OCI-LY3 (cell line): ENCODE data around the gene TPX2.

Experiments
- EZH2phosphoT487 ChIP-seq: fragments of 200-600 bp; shearing (Covaris generic); IDR thresholded peaks from 2 replicates; pipeline ENCODE4 v1.6.1; 2018; ENCODE audit warnings: antibody characterized with exemption, mixed run types, low read depth
- TF ChIP-seq, protein P1 (sequence below): fragments of 200-600, 300-600 bp; sonication (generic); IDR thresholded peaks from 2 replicates; pipeline ENCODE4 v1.5.1; 2014; ENCODE audit warnings: antibody characterized with exemption, low read length, low read depth

DNA sequence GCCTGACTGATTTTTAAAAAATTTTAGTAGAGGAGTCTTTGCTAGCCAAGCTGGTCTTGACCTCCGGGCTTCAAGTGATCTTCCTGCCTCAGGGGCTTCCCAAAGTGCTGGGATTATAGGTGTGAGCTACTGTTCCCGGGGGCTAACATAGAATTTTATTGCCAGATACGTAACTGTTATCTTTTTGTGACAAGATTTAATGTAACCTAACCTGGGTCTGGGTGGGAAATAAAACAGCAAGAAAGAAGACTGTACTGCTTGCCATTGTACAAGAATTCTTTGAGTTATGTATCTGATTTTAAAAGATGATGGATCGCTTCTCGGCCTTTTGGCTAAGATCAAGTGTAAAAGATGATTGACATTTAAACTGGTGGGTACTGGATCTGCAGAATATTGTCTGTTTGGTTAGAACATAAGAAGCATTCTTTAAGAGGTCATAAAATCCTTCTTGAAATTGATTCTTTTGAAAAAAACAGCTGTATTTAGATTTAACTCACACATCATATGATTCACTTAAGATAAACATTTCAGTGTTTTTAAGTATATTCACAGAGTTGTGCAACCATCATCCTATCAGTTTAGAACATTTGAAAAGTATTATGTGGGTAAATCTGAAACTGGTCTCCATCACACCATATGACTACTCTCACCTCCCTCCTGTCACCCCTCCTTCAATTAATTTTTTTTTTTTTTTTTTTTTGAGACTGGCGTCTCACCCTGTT is 21.6 kb downstream of the TPX2 start:
- TF ChIP-seq, protein P1, sequence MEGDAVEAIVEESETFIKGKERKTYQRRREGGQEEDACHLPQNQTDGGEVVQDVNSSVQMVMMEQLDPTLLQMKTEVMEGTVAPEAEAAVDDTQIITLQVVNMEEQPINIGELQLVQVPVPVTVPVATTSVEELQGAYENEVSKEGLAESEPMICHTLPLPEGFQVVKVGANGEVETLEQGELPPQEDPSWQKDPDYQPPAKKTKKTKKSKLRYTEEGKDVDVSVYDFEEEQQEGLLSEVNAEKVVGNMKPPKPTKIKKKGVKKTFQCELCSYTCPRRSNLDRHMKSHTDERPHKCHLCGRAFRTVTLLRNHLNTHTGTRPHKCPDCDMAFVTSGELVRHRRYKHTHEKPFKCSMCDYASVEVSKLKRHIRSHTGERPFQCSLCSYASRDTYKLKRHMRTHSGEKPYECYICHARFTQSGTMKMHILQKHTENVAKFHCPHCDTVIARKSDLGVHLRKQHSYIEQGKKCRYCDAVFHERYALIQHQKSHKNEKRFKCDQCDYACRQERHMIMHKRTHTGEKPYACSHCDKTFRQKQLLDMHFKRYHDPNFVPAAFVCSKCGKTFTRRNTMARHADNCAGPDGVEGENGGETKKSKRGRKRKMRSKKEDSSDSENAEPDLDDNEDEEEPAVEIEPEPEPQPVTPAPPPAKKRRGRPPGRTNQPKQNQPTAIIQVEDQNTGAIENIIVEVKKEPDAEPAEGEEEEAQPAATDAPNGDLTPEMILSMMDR, result no peak
- TF ChIP-seq EZH2phosphoT487, result no peak
